Measurements from ENCODE around the gene DNAJC28. TPM values are rescaled to one million over a fixed set of nuclear protein-coding genes. Genes with fewer than 3 reads are reported as not detected.
"Not testable (repeated sequence)": the region's sequence is repeated elsewhere in the genome, so short reads cannot be mapped to it uniquely, and the experiment has no call there.

DNAJC28 gene
- total RNA-seq, 1 experiment from 2014 or later, result 2.5 TPM

- CTCF ChIA-PET, result interaction anchor here (2.4 kb wide), 1 partner anchor 28 kb away, joined by 14 read pairs; the partner anchor contains the start of gene TMEM50B
- Mint-ChIP-seq H3K36me3 (ENCODE audit: insufficient read depth, unreplicated experiment) (peaks cover 32% of the 10 kb centered on the region), H3K27ac (ENCODE audit: unreplicated experiment) (peak overlapping the region; percentile 34)
These were observed 39.9 kb downstream of the DNAJC28 start for GRCh38 chr21:33451634-33452071.

GRCh38 chr21:33449616-33450015 is 41.9 kb downstream of the DNAJC28 start:
- H3K36me3 Mint-ChIP-seq (ENCODE audit: insufficient read depth, unreplicated experiment), result peaks cover 37% of the 10 kb centered on the region
- H3K4me1 Mint-ChIP-seq (ENCODE audit: low read depth, unreplicated experiment), result peaks cover 31% of the 10 kb centered on the region
- Histone ChIP-seq H3K36me3 (ENCODE audit: control insufficient read depth, insufficient read depth, low read length) (no peaks in the 10 kb centered on the region), H3K27me3 (replicated peaks; ENCODE audit: control insufficient read depth, insufficient read depth, low read length) (no peaks in the 10 kb centered on the region), H3K4me1 (peaks cover 12% of the 10 kb centered on the region; the same call in 1 of the 2 replicates), H3K4me3 (ENCODE audit: low read depth, low read length) (no peak overlapping the region), H3K9me3 (no peaks in the 10 kb centered on the region)
- BruUV-seq (replicated peaks), result no TSS peak
- no peak for DNase-seq
- H3K27ac Mint-ChIP-seq (ENCODE audit: unreplicated experiment), result no peak overlapping the region
- H3K4me3 Mint-ChIP-seq (ENCODE audit: unreplicated experiment), result no peak overlapping the region
- CTCF ChIA-PET, result interaction anchor here (0.8 kb wide), 1 partner anchor 88 kb away, joined by 3 read pairs; no protein-coding TSS in a partner anchor
- no peaks in the 10 kb centered on the region for H3K9me3 Mint-ChIP-seq (ENCODE audit: unreplicated experiment)
- TF ChIP-seq CTCF (IDR thresholded peaks at IDR 0.05; ENCODE audit: insufficient read depth in 1 of 2, low read depth in 1 of 2, low read length in 1 of 2, severe bottlenecking in 1 of 2, unreplicated experiment in 1 of 2), result no peak
- POLR2A ChIA-PET, result no interaction called here
- no peaks in the 10 kb centered on the region for H3K27me3 Mint-ChIP-seq (ENCODE audit: insufficient read depth, unreplicated experiment)
- intact Hi-C loops (cut with micrococcal nuclease; ENCODE audit: unreplicated experiment), result no loop called here

More at GRCh38 chr21:33451634-33452071, 39.9 kb downstream of the DNAJC28 start:
- intact Hi-C loops (cut with micrococcal nuclease; ENCODE audit: unreplicated experiment), result no loop called here
- peak in 1 of 2 experiments; percentile 27 for DNase-seq
- Mint-ChIP-seq H3K9me3 (ENCODE audit: unreplicated experiment) (no peaks in the 10 kb centered on the region), H3K27me3 (ENCODE audit: insufficient read depth, unreplicated experiment) (no peaks in the 10 kb centered on the region), H3K4me3 (ENCODE audit: unreplicated experiment) (no peak overlapping the region), H3K4me1 (ENCODE audit: low read depth, unreplicated experiment) (peaks cover 31% of the 10 kb centered on the region)
- H3K36me3 ChIP-seq (ENCODE audit: control insufficient read depth, insufficient read depth, low read length), result no peaks in the 10 kb centered on the region
- H3K4me3 ChIP-seq (ENCODE audit: low read depth, low read length), result no peak overlapping the region
- no peak for TF ChIP-seq CTCF (IDR thresholded peaks at IDR 0.05; ENCODE audit: insufficient read depth in 1 of 2, low read depth in 1 of 2, low read length in 1 of 2, severe bottlenecking in 1 of 2, unreplicated experiment in 1 of 2)
- POLR2A ChIA-PET, result interaction anchor here (1.6 kb wide), 1 partner anchor 28 kb away, joined by 4 read pairs; the partner anchor contains the start of gene TMEM50B
- no TSS peak for BruUV-seq (replicated peaks)
- peaks cover 12% of the 10 kb centered on the region; the same call in 1 of the 2 replicates for H3K4me1 ChIP-seq
- H3K9me3 ChIP-seq, result no peaks in the 10 kb centered on the region
- no peaks in the 10 kb centered on the region for H3K27me3 ChIP-seq (replicated peaks; ENCODE audit: control insufficient read depth, insufficient read depth, low read length)

- H3K9me3 ChIP-seq; H3K4me3 Mint-ChIP-seq (ENCODE audit: unreplicated experiment); intact Hi-C loops (cut with micrococcal nuclease; ENCODE audit: unreplicated experiment); POLR2A ChIA-PET; H3K27me3 Mint-ChIP-seq (ENCODE audit: insufficient read depth, unreplicated experiment); H3K9me3 Mint-ChIP-seq (ENCODE audit: unreplicated experiment); H3K4me1 ChIP-seq; H3K27ac Mint-ChIP-seq (ENCODE audit: unreplicated experiment); H3K4me3 ChIP-seq (ENCODE audit: low read depth, low read length); H3K36me3 ChIP-seq (ENCODE audit: control insufficient read depth, insufficient read depth, low read length); H3K27me3 ChIP-seq (replicated peaks; ENCODE audit: control insufficient read depth, insufficient read depth, low read length); BruUV-seq (replicated peaks); DNase-seq: not testable (repeated sequence)
- Mint-ChIP-seq H3K4me1 (ENCODE audit: low read depth, unreplicated experiment) (peaks cover 17% of the 10 kb centered on the region), H3K36me3 (ENCODE audit: insufficient read depth, unreplicated experiment) (peaks cover 26% of the 10 kb centered on the region)
- CTCF ChIA-PET, result interaction anchor here (0.5 to 1.0 kb wide), 2 partner anchors 33 to 85 kb away, joined by 3 to 8 read pairs; partner anchors contain the start of gene TMEM50B
These were observed 44.9 kb downstream of the DNAJC28 start for GRCh38 chr21:33446620-33447019.

All from Caco-2 (cell line).